ENCODE measurements around the gene MEI4. TPM values are rescaled to one million over a fixed set of nuclear protein-coding genes. Genes with fewer than 3 reads are reported as not detected.

MEI4 gene, protein sequence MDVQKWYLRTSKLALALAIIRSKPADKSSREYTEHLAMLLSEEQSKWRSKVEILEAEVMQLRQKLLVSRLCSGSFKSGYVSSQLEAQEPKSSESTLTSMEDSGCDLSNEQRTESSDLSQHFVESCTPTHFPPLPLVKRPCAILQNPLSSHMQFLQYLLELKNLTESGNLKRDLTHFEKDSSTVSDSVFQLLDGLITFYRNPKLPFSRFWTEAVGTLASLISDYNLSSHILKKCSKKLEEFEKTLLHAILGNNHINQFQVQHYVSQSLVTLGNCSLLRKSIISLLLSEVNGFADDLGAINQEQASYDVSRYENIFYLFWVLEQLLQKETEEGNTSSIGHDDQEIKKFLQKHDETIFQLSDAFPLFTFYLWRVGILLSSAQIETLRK
- not detected in 2 replicates for total RNA-seq

DNA sequence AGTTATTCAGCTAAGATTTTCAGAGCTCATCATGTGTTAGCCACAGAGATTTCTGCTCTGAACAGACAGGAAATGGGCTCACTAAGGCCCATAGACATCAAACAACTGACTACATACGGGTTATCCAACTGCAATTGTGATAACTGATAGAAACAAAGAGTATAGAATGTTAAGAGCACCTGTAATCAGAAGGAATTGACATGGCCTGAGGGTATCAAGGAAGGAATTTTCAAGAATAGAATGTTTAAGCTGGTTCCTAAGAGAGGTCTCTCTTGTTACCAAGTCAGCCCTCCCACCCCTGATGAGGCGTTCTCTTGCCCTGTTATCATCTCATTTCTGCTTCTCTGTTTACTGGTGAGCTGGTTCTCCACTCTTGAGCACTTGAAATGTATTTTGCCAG is at the start of gene MEI4:
MEI4 (plus strand) TSS at position 301 of the 400 bp plus-strand sequence. CDS start 37,633 bp downstream, outside the sequence.
- no peaks in the 10 kb centered on the region for H3K4me1 Mint-ChIP-seq
- CTCF ChIA-PET, result no interaction called here

DNA sequence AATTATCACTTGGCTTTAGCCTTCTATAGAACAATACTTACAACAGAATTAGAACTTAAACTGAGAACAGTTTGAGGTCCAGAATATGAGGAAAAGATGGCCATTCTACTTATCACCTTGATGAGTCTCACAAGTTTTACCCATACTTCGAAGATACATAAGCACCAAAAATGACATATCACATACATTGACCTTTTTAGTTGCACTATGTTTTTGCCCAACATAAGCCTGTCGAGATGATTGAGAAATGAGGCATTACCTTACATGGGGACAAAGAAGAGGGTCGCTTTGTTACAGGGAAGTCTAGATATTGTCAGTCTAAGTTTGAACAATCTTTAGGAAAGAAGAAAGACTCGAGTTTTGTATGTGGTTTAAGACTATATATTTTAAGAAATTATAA is 48.4 kb upstream of the MEI4 start:
- H3K4me3 Mint-ChIP-seq, result no peak overlapping the region
- no peaks in the 10 kb centered on the region for H3K27me3 Mint-ChIP-seq
- POLR2A ChIA-PET, result no interaction called here
- no peak overlapping the region for H3K27ac Mint-ChIP-seq
- H3K4me1 Mint-ChIP-seq, result no peaks in the 10 kb centered on the region
- CTCF ChIA-PET, result no interaction called here
- ATAC-seq (ENCODE audit: low read depth), result no peak
- no peaks in the 10 kb centered on the region for H3K36me3 Mint-ChIP-seq (ENCODE audit: low read depth)
- TF ChIP-seq, protein P1, sequence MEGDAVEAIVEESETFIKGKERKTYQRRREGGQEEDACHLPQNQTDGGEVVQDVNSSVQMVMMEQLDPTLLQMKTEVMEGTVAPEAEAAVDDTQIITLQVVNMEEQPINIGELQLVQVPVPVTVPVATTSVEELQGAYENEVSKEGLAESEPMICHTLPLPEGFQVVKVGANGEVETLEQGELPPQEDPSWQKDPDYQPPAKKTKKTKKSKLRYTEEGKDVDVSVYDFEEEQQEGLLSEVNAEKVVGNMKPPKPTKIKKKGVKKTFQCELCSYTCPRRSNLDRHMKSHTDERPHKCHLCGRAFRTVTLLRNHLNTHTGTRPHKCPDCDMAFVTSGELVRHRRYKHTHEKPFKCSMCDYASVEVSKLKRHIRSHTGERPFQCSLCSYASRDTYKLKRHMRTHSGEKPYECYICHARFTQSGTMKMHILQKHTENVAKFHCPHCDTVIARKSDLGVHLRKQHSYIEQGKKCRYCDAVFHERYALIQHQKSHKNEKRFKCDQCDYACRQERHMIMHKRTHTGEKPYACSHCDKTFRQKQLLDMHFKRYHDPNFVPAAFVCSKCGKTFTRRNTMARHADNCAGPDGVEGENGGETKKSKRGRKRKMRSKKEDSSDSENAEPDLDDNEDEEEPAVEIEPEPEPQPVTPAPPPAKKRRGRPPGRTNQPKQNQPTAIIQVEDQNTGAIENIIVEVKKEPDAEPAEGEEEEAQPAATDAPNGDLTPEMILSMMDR (IDR thresholded peaks at IDR 0.05), result no peak
- intact Hi-C loops (cut with micrococcal nuclease), result no loop called here
- no peak for DNase-seq
- peaks cover 9% of the 10 kb centered on the region for H3K9me3 Mint-ChIP-seq

More for the DNA sequence above, at the start of gene MEI4:
- ATAC-seq (ENCODE audit: low read depth) (no peak), DNase-seq (no peak)
- Mint-ChIP-seq H3K9me3 (no peaks in the 10 kb centered on the region), H3K36me3 (ENCODE audit: low read depth) (no peaks in the 10 kb centered on the region), H3K27ac (no peak within 1 kb of the TSS), H3K4me3 (no peak within 1 kb of the TSS), H3K27me3 (no peaks in the 10 kb centered on the region)
- POLR2A ChIA-PET, result no interaction called here
- TF ChIP-seq, protein P1 (IDR thresholded peaks at IDR 0.05), result no peak
- intact Hi-C loops (cut with micrococcal nuclease), result no loop called here

DNA sequence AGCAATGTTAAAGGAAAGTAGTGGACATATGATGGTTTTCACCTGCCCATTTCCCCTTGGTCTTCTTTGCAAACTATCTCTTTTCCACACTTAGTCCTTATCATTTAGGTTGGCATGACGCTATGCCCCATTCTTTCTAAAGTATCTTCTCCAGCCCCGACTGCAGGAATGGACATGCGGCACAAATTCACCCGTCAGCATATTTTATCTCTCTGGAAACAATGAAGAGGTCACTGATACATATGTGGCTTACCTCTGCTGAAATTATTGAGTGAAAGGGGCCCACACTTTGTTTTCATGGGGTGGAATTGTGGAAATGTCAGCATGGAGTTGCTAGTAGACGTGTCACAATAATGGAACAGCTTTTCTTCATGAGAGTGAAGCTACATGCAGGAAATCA is 45.8 kb upstream of the MEI4 start:
- TF ChIP-seq, protein P1 (IDR thresholded peaks at IDR 0.05), result no peak
- no peaks in the 10 kb centered on the region for H3K27me3 Mint-ChIP-seq
- CTCF ChIA-PET, result no interaction called here
- intact Hi-C loops (cut with micrococcal nuclease), result no loop called here
- H3K36me3 Mint-ChIP-seq (ENCODE audit: low read depth), result no peaks in the 10 kb centered on the region
- POLR2A ChIA-PET, result no interaction called here
- H3K4me3 Mint-ChIP-seq, result no peak overlapping the region
- no peak for DNase-seq
- ATAC-seq (ENCODE audit: low read depth), result no peak
- H3K9me3 Mint-ChIP-seq, result peaks cover 7% of the 10 kb centered on the region
- no peaks in the 10 kb centered on the region for H3K4me1 Mint-ChIP-seq
- H3K27ac Mint-ChIP-seq, result no peak overlapping the region

DNA sequence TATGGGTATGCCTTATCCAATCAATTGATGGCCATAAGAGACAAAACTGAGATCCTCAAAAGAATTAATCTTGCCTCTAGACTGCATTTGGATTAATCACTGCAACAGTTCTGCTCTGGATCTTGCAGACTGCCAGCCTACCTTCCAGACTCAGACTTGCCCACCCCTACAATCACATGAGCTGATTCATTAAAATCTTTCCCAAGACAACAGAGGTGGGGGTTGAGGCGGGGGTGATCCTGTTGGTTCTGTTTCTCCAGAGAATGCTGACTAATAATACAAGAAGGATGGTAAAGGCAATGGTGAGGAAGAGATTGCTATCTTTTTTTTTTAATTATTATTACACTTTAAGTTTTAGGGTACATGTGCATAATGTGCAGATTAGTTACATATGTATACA is 43.7 kb upstream of the MEI4 start:
- CTCF ChIA-PET, result no interaction called here
- POLR2A ChIA-PET, result no interaction called here
- Mint-ChIP-seq H3K4me1 (no peaks in the 10 kb centered on the region), H3K9me3 (peaks cover 5% of the 10 kb centered on the region), H3K36me3 (ENCODE audit: low read depth) (no peaks in the 10 kb centered on the region), H3K27me3 (no peaks in the 10 kb centered on the region), H3K27ac (no peak overlapping the region), H3K4me3 (no peak overlapping the region)
- no peak for ATAC-seq (ENCODE audit: low read depth)
- TF ChIP-seq, protein P1 (IDR thresholded peaks at IDR 0.05), result no peak
- DNase-seq, result no peak
- intact Hi-C loops (cut with micrococcal nuclease), result no loop called here

DNA sequence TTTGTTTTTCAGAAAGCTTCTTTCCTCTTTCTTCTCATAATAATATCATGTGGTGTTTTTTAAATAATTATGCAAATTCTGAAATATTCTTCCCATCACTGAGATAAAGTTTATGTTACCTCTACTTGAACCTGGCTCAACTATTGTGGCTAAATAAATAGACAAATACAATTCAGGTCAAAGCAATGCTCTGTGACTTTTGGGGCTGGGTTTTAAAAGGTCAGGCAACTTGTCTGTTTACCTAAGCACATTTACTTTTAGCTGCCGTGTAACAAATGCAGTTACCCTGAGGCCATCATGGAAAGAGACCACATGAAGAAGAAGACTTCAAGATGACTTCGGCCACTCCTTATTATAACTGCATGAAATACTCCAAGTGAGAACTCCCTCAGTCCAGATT is 33.7 kb upstream of the MEI4 start:
- intact Hi-C loops (cut with micrococcal nuclease), result no loop called here
- Mint-ChIP-seq H3K4me1 (no peaks in the 10 kb centered on the region), H3K27ac (no peak overlapping the region), H3K27me3 (no peaks in the 10 kb centered on the region), H3K36me3 (ENCODE audit: low read depth) (no peaks in the 10 kb centered on the region), H3K4me3 (no peak overlapping the region), H3K9me3 (peaks cover 2% of the 10 kb centered on the region)
- CTCF ChIA-PET, result no interaction called here
- no peak for DNase-seq
- POLR2A ChIA-PET, result no interaction called here
- TF ChIP-seq, protein P1 (IDR thresholded peaks at IDR 0.05), result no peak
- ATAC-seq (ENCODE audit: low read depth), result no peak

All from activated B cell treated with CpG ODN at 0.5 μM for 24 hours (primary cell).